Astrocyte of the spinal cord (primary cell): ENCODE measurements around the gene CALN1.
"Not testable (repeated sequence)": the region's sequence is repeated elsewhere in the genome, so short reads cannot be mapped to it uniquely, and the experiment has no call there.

Experiments
- DNase-seq: peaks from one replicate; pipeline ENCODE4 v3.0.0; 2011; ENCODE audit warnings: low read depth, low spot score
- H3K4me3 ChIP-seq: 2 replicates; pipeline ENCODE4 v1.5.1; 2011; ENCODE audit warnings: low read depth, mild to moderate bottlenecking, low read length, moderate library complexity
- in situ Hi-C: cut with HindIII; loops from 2 replicates; pipeline ENCODE4 v1.10.0; 2017; ENCODE audit warnings: low sequenced_read_pairs
- TF ChIP-seq, protein P1 (sequence below): IDR thresholded peaks from 2 replicates; pipeline ENCODE4 v1.5.1; 2012; ENCODE audit warnings: low read depth, mild to moderate bottlenecking, low read length, inconsistent platforms

Gene CALN1

DNA sequence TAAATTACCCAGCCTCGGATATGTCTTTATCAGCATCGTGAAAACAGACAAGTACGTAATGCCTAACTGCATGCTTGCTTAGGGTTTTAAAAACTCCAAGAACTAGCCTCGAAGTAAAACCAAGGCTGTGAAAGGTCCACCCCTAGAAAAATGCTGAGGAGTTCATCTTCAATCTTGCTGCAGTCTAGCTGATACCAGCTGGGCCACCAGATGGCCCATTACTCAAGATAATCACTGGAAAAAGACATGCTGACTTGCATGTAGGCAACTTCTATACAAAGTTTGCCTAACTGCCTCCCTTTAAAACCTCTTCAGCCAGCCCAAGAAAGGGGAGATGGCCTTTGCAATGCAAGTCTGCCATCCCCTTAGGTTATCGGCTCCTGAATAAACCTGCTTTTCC lies 666.1 kb downstream of the CALN1 start:
- TF ChIP-seq, protein P1, sequence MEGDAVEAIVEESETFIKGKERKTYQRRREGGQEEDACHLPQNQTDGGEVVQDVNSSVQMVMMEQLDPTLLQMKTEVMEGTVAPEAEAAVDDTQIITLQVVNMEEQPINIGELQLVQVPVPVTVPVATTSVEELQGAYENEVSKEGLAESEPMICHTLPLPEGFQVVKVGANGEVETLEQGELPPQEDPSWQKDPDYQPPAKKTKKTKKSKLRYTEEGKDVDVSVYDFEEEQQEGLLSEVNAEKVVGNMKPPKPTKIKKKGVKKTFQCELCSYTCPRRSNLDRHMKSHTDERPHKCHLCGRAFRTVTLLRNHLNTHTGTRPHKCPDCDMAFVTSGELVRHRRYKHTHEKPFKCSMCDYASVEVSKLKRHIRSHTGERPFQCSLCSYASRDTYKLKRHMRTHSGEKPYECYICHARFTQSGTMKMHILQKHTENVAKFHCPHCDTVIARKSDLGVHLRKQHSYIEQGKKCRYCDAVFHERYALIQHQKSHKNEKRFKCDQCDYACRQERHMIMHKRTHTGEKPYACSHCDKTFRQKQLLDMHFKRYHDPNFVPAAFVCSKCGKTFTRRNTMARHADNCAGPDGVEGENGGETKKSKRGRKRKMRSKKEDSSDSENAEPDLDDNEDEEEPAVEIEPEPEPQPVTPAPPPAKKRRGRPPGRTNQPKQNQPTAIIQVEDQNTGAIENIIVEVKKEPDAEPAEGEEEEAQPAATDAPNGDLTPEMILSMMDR = no peak

DNA sequence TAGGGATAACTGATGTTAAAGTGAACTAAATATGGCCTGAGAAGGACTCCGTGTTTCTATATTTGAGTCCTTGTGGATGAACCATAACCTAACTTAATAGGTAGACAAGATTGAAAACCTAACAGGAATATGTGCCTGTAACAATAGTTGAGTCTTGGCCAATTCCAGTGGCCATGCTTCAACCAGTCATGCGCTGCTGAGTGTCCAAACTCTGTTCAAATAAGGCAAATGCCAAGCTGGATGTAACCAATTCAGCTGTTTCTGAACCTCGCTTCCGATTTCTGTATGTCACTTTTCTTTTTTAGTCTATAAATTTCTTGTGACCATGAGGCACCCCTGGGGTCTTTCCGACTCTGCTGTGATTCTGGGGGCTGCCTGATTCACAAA lies 672.0 kb downstream of the CALN1 start:
- H3K4me3 ChIP-seq = no peak overlapping the region
- no peak for DNase-seq
- TF ChIP-seq, protein P1 = no peak
- in situ Hi-C loops = no loop called here

More for the DNA sequence above, 666.1 kb downstream of the CALN1 start:
- in situ Hi-C loops = no loop called here
- H3K4me3 ChIP-seq = no peak overlapping the region
- no peak for DNase-seq

DNA sequence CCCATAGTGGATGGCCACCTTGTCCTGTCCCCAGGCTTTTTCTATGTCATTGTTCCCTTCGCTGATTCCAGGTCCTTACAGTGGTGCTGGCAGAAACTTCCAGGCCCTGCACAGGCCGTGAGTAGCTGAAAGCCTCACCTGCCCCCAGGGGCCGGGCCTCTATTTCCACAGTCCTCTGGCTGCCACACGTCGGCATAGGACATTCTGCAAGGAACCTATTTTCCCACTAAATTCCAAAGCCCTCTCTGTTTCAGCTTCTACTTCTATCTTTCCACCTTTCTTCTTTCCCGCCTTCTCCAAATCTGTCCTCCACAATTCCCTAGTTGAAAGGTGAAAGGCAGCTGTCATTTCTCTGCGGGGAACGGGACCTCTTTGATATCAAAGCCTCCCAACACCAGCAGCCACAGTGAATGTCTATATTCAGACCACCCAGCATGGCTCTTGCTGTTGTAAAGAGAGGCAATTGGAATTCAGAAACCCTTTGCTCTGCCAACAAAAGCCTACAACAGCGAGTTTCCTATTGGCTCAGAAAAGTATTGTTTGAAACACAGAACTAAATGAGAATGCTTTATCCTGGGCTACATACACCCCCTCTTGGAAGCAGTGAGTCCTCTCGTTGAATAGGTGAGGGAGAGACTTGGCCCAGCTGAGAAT lies 672.5 kb downstream of the CALN1 start:
- no peak overlapping the region for H3K4me3 ChIP-seq
- in situ Hi-C loops = no loop called here
- TF ChIP-seq, protein P1 = no peak
- no peak for DNase-seq

DNA sequence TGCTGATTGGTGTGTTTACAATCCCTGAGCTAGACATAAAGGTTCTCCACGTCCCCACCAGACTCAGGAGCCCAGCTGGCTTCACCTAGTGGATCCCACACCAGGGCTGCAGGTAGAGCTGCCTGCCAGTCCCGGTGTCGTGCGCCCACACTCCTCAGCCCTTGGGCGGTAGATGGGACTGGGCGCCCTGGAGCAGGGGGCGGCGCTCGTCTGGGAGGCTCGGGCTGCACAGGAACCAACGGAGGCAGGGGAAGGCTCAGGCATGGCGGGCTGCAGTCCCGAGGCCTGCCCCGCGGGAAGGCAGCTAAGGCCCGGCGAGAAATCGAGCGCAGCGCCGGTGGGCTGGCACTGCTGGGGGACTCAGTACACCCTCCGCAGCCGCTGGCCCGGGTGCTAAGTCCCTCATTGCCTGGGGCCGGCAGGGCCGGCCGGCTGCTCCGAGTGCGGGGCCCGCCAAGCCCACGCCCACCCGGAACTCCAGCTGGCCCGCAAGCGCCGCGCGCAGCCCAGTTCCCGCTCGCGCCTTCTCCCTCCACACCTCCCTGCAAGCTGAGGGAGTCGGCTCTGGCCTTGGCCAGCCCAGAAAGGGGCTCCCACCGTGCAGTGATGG lies 674.1 kb downstream of the CALN1 start:
- DNase-seq, in situ Hi-C loops, H3K4me3 ChIP-seq: not testable (repeated sequence)

DNA sequence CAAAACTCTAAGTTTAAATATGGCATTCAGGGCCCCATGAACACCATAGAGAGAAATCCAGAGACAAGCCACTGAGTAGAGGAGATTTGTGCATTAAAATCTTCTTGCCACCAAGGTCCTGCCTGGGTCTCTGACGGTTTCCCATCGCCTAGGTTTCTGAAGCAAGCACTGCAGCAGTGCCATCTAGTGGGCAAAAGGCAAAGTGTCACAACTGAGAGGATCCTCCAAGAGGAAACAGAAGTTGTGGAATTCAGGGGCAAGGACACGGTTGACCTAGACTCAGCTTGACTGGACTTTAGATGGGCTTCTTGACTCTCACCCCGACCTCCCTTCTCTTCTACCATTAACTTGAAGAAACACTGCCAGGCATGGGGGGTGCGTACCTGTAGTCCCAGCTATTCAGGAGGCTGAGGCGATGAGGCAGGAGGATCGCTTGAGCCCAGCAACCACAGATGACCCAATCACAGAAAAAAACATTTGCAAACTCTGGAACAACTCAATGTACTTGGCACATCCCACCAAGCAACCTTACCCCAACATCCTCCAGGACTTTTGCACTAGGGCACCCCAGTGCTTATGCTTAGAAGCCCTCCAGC lies 676.1 kb downstream of the CALN1 start:
- H3K4me3 ChIP-seq = no peak overlapping the region
- DNase-seq = peak; percentile 62
- TF ChIP-seq, protein P1 = peak; percentile 91
- in situ Hi-C loops = no loop called here

DNA sequence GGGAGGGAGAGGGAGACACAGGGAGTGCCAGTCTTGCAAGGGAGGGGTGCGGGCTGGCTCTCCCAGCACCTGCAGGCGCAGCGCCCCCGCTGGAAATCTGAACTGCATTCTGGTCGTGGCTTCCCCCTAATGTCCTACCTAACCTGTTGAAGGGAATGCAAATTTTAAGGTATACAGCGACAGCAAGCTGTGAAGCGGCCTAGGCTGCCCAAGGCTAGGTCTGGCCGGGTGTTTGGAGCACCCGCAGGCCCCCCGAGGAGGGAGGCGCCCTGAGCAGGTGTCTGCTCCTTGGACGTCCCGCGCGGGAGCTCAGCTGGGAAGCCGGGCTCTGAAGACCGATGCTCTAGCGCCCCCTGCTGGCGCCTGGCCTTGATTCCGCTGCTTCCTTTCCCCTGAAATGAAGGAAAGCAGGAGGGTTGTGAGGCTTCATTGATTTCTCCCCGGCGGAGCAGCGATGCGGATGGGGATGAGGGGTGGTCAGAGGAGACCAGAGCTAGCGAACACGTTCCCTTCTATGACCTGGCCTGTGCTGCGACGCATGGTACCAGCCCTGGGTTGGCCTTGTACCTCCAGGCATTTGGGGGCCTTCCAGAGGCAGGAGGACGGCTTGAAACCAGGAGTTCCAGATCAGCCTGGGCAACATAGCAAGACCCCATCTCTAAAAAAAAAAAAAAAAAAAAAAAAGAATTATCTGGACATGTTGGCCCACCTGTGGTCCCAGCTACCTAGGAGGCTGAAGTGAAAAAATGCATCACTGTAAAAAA lies 678.8 kb downstream of the CALN1 start:
- in situ Hi-C loops = no loop called here
- no peak overlapping the region for H3K4me3 ChIP-seq
- TF ChIP-seq, protein P1 = peak; percentile 88
- peak; percentile 65 for DNase-seq

DNA sequence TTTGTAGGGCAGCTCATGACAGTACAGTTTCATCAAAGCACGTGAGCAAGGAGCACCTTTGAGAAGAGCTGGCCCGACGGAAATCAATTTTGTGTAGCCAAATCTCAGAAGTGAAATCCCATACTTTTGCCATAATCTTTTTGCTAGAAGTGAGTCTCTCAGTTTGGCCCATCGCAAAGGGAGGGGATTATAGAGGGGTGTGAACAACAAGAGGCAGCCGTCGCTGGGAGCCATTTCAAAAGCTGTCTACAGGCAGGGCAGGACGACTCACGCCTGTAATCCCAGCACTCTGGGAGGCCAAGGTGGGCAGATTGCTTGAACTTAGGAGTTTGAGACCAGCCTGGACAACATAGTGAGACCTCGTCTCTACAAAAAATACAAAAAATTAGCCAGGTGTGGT lies 680.4 kb downstream of the CALN1 start:
- in situ Hi-C loops = no loop called here
- no peak for DNase-seq
- TF ChIP-seq, protein P1 = no peak
- no peak overlapping the region for H3K4me3 ChIP-seq
